GM18526 (cell line): Measurements from ENCODE around the gene AGTRAP.

Source experiments
- POLR2A ChIP-seq: IDR thresholded peaks from 3 replicates; pipeline ENCODE4 v1.6.1; 2011; ENCODE audit not compliant: insufficient read length; ENCODE audit errors: extremely low read depth

Gene AGTRAP

DNA sequence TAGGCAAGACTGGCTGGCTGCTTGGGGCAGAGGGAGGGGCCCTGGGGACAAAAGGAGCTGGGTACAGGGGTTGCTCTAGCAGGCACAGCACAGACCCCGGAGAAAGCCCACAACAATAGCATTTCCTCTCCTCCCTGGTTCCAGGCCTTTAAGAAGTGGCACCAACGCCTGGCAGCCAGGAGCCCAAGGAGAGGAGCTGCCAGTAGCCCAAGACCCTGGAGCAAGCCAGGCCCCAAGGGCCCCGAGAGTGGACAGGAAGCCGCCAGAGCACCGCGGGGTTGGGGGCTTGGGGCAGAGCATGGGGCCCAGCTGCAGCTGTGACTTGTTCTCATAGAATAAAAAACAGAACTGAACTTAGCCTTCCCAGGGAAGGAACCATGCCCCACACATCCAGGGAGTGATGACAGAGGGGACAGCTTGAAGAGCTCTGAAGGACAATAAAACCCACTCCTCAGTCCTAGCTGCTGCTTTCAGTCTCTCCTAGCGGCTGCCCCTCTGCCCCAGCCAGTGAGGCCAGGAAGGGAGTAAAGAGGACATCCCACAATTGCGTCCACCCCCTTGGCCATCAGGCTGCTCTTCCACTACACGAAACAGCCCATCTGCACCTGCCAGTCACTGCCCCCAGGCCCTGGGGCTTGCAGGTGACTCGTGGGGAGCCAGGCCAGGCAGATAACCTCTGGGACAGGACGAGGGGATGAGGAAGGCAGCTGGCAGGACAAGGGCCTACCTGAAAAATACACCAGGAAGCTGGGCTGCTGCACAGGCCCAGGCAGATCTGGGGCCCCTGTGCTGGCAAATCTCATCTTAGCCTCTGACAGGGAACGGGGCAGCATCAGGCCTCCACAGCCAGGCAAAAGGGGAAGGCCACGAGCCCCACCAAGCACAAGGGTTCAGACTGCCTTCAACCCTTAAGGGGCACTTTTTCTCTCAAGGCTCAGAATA is 53.5 kb downstream of the AGTRAP start:
- no peak for TF ChIP-seq POLR2A

DNA sequence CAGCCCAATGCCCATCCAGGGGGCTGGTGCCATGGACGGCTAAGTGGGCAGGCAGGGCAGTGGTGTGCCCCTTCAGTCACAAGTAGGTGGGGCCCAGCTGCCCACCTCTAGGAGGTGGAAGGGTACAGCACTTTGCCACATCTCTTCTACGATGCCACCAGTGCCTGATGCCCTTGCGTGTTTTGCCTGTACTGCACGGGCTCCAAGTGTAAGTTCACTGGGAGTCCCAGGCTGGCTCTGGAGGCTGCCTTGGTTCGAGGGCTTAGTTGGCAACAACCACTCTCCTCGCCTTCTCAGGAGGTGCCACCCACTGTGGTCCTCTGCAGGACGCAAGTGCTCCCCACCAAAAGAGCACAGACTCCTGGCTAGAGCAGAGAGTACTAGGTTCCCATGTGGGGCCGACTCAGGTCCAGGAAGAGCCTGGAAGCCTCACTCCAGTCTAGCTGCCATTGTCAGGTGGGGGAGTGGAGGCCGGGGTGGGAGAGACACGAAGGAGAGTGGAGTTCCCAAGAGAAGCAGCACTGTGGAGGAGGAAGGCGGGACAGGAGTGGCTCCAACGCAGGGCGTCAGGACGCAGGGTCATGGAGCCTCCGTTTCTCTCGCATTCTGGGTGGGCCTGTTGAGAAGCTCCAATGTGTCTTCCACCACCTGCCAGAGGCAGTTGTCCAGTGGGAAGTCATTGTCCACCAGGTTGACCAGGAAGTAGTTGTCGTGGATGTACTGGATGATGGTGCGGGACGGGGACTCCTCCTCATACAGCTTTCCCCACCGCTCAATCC is 54.4 kb downstream of the AGTRAP start:
- TF ChIP-seq POLR2A = no peak

DNA sequence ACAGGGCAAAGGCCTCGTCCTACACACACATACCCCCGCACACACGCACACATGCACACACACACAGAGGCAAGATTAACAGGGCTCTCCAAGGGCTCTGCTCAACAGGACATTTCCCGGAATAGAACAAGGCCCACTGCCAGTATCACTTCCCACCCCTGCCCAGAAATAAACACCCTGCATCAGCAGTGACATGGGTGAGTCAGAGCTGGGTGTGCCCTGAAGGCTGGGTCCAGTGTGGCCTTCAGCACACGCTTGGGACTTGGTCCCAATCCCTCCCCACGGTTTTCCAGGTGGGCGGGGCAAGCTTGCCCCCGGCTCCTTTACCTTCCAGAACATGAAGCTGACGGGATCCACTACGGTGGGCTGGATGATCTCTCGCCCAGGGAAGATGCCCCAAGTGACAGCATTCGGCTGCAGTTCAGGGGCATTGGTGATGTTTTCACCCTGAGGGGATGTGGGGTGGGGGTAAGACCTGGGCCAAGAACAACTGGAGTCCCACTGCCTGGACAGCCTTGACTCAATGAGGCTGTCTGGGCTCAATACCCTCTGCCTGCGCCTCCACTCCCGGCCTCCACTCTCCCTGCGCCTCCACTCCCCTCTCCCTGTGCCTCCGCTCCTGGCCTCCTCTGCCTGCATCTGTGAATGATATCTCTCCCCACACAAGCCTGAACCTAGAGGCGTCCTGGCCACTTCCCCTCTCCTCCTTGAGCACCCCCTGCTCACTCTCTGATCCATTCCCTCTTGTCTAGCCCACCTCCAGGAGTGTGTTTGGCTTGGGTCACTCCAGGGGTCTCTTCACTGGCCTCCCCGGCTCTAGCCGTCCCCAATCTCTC is 55.2 kb downstream of the AGTRAP start:
- TF ChIP-seq POLR2A = no peak

DNA sequence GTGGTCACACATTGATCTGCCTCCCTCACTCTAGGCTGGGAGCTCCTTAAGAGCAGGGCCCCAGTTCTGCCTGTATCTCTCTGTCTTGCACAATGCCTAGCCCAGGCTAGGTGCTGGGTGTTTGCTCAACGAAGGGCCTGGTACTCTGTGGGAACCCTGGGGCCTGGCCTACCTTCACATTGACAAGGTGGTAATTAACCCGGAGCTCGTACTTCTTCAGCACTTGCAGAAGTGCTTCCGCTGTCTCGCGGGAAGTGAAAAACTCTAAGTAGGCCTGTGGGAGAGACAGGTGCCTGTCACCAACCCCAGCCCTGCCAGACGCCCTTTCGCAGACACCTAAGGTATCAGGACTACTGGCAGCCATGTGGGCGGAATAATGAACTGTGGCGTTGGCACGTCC is 56.2 kb downstream of the AGTRAP start:
- no peak for TF ChIP-seq POLR2A

- TF ChIP-seq POLR2A = no peak
Observed at GRCh38 chr1:11793819-11794218, 57.9 kb downstream of the AGTRAP start.

GRCh38 chr1:11794446-11795237 is 58.7 kb downstream of the AGTRAP start:
- TF ChIP-seq POLR2A = no peak

- TF ChIP-seq POLR2A = no peak
Observed at GRCh38 chr1:11795238-11795890, 59.4 kb downstream of the AGTRAP start.

- TF ChIP-seq POLR2A = no peak
Observed at GRCh38 chr1:11796036-11796828, 60.3 kb downstream of the AGTRAP start.

- no peak for TF ChIP-seq POLR2A
Observed at GRCh38 chr1:11797525-11798216, 61.7 kb downstream of the AGTRAP start.

DNA sequence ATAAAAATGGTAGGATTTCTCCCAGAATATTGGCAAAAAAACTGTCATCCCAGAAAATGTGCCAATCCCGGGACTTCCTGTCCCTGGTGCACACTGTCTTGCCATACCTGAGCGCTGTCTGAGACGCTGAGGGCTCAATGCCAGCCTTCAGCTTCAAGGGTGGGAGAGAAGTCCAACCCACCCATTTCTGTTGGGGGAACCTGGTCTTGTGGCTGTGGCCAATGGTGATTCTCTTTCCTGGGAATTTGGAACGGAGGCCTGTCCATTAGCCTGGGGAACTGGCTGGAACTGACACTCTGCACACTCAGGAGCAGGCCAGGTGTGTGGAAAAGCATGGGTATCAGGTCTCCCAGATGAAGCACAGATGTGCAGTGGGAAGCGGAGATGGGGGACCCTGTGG is 63.2 kb downstream of the AGTRAP start:
- TF ChIP-seq POLR2A = no peak

GRCh38 chr1:11799896-11800295 is 64.0 kb downstream of the AGTRAP start:
- no peak for TF ChIP-seq POLR2A

DNA sequence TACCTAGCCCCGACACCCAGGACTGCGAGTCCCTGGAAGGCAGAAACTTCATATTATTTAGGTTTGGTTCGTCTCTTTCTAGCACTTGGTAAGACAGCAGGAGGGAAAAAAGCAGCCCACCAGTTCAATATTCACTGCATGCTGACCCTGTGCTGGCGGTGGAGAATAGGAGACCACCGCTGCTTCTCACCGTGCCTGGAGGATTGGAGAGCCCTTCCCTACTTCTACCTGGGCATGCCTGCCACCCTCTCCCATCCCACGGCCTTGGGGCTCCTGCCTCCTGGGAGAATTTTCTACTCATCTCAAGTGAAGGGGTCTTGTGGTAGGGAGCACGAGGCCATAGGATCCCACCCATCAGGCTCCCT is 64.4 kb downstream of the AGTRAP start:
- no peak for TF ChIP-seq POLR2A
